ENCODE results near the gene TRPM4. TPM values are rescaled to one million over a fixed set of nuclear protein-coding genes. Genes with fewer than 3 reads are reported as not detected.
"Not testable (repeated sequence)": the region's sequence is repeated elsewhere in the genome, so short reads cannot be mapped to it uniquely, and the experiment has no call there.

Gene TRPM4
- total RNA-seq, 1 experiment from 2014 or later, result 30.0 TPM

DNA sequence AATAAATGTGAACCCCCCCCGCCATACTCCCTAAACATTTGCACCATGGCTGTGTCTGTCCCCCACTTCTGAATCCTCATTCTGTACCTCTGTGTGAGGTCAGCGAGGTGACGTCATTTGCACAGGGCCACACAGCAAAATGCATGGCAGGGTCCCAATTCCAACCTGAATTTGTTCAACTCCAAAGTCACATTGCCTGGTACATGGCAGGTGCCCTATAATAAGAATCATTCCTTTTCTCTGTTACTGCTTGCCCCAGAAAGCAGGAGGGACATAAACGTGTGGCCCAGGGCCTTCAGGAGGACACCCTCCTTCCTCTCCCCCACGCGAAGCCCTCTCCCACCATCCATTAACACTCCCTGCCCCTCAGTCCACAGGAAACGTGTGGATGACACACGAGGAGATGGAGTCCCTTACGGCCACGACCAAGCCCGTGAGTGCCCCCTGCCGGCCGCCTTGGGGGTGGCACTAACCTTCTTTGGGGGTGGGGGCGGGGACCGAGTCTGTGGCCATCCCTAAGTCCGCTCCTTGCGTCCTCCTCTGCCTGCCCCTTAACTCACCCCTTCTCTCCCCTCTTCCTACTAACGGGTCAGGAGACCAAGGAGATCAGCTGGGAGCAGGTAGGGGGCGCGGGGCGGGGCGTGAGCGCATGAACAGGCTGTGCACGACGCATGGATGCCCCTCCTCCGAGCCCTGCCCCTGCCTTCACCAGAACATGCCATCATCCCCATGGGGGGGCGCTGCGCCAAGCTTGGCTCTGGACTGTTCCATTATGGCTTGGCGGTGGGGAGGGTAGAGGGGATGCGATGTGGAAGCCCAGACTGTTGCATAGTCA, 11.8 kb upstream of the TRPM4 start:
- H4K20me1 ChIP-seq (ENCODE audit: low read length), result no peaks in the 10 kb centered on the region
- no peaks in the 10 kb centered on the region for H3F3A ChIP-seq (ENCODE audit: low read length, unreplicated experiment)
- BruUV-seq (replicated peaks), result no TSS peak
- no peak overlapping the region for H3K4me3 ChIP-seq (ENCODE audit: low read length)
- peak overlapping the region; percentile 23; the same call in 1 of the 2 replicates for H2AFZ ChIP-seq (ENCODE audit: low read length)
- no peaks in the 10 kb centered on the region for H3K9me3 ChIP-seq (ENCODE audit: low read length)
- H3K27me3 ChIP-seq (ENCODE audit: low read length), result no peaks in the 10 kb centered on the region
- no peaks in the 10 kb centered on the region; the same call in 1 of the 2 replicates for H3K36me3 ChIP-seq (ENCODE audit: low read depth, low read length)
- intact Hi-C loops (cut with micrococcal nuclease), result no loop called here
- no peak for TF ChIP-seq EZH2 (IDR thresholded peaks at IDR 0.05; ENCODE audit: low read length, unreplicated experiment)
- TF ChIP-seq, protein P1, sequence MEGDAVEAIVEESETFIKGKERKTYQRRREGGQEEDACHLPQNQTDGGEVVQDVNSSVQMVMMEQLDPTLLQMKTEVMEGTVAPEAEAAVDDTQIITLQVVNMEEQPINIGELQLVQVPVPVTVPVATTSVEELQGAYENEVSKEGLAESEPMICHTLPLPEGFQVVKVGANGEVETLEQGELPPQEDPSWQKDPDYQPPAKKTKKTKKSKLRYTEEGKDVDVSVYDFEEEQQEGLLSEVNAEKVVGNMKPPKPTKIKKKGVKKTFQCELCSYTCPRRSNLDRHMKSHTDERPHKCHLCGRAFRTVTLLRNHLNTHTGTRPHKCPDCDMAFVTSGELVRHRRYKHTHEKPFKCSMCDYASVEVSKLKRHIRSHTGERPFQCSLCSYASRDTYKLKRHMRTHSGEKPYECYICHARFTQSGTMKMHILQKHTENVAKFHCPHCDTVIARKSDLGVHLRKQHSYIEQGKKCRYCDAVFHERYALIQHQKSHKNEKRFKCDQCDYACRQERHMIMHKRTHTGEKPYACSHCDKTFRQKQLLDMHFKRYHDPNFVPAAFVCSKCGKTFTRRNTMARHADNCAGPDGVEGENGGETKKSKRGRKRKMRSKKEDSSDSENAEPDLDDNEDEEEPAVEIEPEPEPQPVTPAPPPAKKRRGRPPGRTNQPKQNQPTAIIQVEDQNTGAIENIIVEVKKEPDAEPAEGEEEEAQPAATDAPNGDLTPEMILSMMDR (conservative IDR thresholded peaks at IDR 0.05; ENCODE audit: low read depth, low read length), result peak; percentile 97
- H3K79me2 ChIP-seq (ENCODE audit: low read length), result peaks cover 6% of the 10 kb centered on the region
- H3K9me2 ChIP-seq (replicated peaks; ENCODE audit: low read length), result no peaks in the 10 kb centered on the region
- no peak overlapping the region for H3K27ac ChIP-seq (ENCODE audit: low read length)
- POLR2A ChIA-PET (ENCODE audit: unreplicated experiment), result no interaction called here
- no peak for ATAC-seq
- DNase-seq, result peak; percentile 74
- H3K4me2 ChIP-seq (ENCODE audit: low read length), result peak overlapping the region; percentile 24; the same call in 1 of the 2 replicates
- CTCF ChIA-PET, result interaction anchor here (0.6 kb wide), 1 partner anchor 19 kb away, joined by 4 read pairs; no protein-coding TSS in a partner anchor
- no peak overlapping the region for H3K9ac ChIP-seq (ENCODE audit: low read length)
- peaks cover 18% of the 10 kb centered on the region for H3K4me1 ChIP-seq (ENCODE audit: insufficient read depth, low read length)

DNA sequence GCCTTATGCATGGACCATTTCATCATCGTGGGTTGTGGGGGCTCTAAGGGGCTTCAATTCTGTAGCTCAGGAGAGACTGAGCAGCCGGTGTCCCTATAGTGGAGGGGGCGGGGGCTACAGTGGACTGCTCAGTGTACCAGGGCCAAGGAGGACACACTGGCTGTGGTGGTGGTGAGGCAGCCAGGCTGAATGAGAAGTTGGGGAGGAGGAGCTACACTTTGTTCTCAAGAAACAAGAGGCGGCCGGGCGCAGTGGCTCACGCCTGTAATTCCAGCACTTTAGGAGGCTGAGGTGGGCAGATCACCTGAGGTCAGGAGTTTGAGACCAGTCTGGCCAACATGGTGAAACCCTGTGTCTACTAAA, 11.2 kb upstream of the TRPM4 start:
- ATAC-seq; CTCF ChIA-PET; H3K27me3 ChIP-seq (ENCODE audit: low read length); BruUV-seq (replicated peaks); H3K9me2 ChIP-seq (replicated peaks; ENCODE audit: low read length); H3K9ac ChIP-seq (ENCODE audit: low read length); H3K4me3 ChIP-seq (ENCODE audit: low read length); H3K4me2 ChIP-seq (ENCODE audit: low read length); H3F3A ChIP-seq (ENCODE audit: low read length, unreplicated experiment); H3K9me3 ChIP-seq (ENCODE audit: low read length); DNase-seq; POLR2A ChIA-PET (ENCODE audit: unreplicated experiment); H4K20me1 ChIP-seq (ENCODE audit: low read length); H2AFZ ChIP-seq (ENCODE audit: low read length); H3K79me2 ChIP-seq (ENCODE audit: low read length); intact Hi-C loops (cut with micrococcal nuclease); H3K27ac ChIP-seq (ENCODE audit: low read length); H3K36me3 ChIP-seq (ENCODE audit: low read depth, low read length): not testable (repeated sequence)
- H3K4me1 ChIP-seq (ENCODE audit: insufficient read depth, low read length), result peaks cover 24% of the 10 kb centered on the region

DNA sequence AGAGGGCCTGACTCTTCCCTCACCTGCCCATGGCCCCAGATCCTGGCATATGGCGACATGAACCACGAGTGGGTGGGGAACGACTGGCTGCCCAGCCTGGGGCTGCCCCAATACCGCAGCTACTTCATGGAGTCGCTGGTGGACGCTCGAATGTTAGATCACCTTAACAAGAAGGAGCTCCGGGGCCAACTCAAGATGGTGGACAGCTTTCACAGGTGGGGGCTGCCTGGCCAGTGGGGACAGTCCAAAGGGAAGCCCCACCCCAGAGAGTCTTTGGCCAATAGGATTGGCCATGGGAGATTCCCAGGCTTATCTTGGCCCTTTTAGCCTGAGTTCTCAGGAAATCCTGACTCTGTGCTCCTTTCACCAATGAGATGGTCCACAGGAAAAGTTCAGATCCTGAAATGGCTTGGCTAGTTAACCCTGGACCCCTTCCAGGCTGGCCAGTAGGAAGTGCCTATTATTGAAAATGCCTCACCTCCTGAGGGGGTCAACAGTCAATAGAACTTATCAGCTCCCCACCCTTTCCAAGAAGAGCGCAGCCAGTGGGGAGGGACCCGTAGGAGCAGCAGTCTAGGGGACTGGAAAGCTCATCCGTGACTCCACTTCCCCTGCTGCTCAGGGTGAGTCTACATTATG, 9.4 kb upstream of the TRPM4 start:
- no TSS peak for BruUV-seq (replicated peaks)

More for the DNA sequence above, 9.4 kb upstream of the TRPM4 start:
- ATAC-seq (no peak), DNase-seq (no peak)
- intact Hi-C loops (cut with micrococcal nuclease), result no loop called here
- Histone ChIP-seq H3K27me3 (ENCODE audit: low read length) (no peaks in the 10 kb centered on the region), H3K36me3 (ENCODE audit: low read depth, low read length) (no peaks in the 10 kb centered on the region), H3K4me2 (ENCODE audit: low read length) (peak overlapping the region; percentile 91), H3K4me1 (ENCODE audit: insufficient read depth, low read length) (peaks cover 25% of the 10 kb centered on the region), H3K79me2 (ENCODE audit: low read length) (no peaks in the 10 kb centered on the region), H3K9me2 (replicated peaks; ENCODE audit: low read length) (no peaks in the 10 kb centered on the region), H3K9ac (ENCODE audit: low read length) (no peak overlapping the region), H3K9me3 (ENCODE audit: low read length) (no peaks in the 10 kb centered on the region), H3K4me3 (ENCODE audit: low read length) (peak overlapping the region; percentile 71; the same call in 1 of the 2 replicates), H3K27ac (ENCODE audit: low read length) (no peak overlapping the region), H4K20me1 (ENCODE audit: low read length) (no peaks in the 10 kb centered on the region), H2AFZ (ENCODE audit: low read length) (no peak overlapping the region), H3F3A (ENCODE audit: low read length, unreplicated experiment) (no peaks in the 10 kb centered on the region)
- POLR2A ChIA-PET (ENCODE audit: unreplicated experiment), result no interaction called here
- TF ChIP-seq, protein P1 (conservative IDR thresholded peaks at IDR 0.05; ENCODE audit: low read depth, low read length), result no peak
- TF ChIP-seq EZH2 (IDR thresholded peaks at IDR 0.05; ENCODE audit: low read length, unreplicated experiment), result no peak
- TF ChIP-seq EZH2phosphoT487 (IDR thresholded peaks at IDR 0.05; ENCODE audit: borderline replicate concordance, low read length), result no peak
- CTCF ChIA-PET, result interaction anchor here (0.5 to 1.5 kb wide), 2 partner anchors 51 to 53 kb away, joined by 3 to 11 read pairs; no protein-coding TSS in a partner anchor

Measured in PC-3 (cell line).